ENCODE measurements around the gene TMEM154.

Gene TMEM154

GRCh38 chr4:152691761-152692160 lies 12.0 kb upstream of the TMEM154 start:
- no peak for DNase-seq

DNA sequence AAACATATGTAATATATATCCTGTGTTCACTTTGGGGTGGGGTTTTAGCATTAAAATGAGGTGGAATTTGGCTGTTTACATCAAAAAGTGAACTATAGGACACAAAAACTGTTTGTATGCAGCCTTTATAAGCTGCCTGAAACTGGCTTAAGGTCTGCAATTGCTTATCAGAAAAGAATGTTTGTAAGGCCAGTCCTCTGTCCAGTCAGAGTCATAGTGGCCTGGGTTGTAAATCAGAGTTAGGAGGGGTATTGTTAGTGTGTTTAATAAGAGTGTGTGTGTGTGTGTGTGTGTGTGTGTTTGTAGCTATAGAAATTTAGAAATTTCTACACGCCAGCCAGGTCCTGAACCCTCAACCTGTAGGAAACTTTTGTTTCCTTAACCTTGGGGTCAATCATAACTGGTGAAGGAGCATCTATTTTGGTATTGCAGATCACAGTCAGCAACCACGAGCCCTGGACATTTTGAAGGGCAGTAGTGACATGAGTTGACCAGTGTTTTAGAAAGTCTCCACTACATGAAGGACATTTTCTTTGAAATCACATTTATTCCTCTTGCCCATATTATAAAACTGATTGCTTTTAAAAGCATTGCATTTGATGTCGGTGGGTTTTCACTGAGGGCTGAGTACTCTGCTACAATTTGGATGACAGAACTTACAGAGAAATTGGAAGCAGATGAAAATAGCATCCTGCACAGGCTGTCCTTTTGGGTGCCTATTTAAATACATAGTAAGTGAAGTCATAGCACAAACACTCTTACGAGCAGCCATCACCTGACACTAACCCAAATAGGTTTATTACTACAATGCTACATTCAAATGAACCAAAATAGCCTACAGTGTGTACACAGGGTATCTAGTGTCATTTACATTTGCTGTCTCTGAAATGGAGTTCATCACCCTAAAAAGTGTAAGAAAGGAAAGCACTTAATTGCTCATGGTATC lies 11.2 kb upstream of the TMEM154 start:
- no peak for DNase-seq

DNA sequence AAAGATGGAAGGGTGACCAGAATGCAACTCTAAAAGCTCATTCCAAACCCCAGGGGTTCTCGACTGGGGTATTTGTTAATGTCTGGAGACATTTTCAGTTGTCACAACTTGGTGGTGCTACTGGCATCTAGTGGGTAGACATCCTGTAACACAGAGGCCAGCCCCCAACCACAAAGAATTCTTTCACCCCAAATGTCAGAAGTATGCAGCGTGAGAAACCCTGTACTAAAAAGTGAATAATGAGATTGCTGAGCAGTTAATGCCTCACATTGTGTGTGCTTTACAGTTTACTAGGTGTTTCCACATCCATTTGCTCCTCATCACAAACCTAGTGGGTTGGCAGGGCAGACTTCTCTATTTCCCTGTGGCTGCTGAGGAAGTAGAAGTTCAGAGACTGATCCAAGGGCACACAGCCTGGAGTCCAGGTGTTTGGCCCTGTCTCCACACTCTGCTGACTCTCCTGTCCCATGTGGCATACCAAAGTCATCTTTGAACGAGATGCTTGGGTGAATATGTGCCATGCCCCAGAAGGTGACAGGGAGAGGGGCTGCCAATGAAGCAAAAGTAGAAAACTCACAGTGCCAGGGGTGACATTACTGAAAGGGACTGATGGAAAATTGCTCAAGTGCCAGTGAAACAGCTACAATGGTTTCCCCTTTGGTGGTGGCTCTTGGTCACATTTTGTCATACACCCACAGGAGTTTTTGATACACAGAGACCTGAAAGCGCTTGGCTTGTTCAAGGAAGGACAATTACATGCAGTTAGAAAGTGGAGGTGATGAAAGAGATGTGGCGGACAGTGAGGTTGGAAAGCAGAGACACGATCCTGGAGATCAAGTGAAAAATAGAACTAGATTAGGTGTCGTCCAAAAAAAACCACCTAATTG lies 10.1 kb upstream of the TMEM154 start:
- DNase-seq, result no peak

GRCh38 chr4:152687974-152688599 lies 8.3 kb upstream of the TMEM154 start:
- no peak for DNase-seq

GRCh38 chr4:152686452-152687013 lies 6.7 kb upstream of the TMEM154 start:
- no peak for DNase-seq

DNA sequence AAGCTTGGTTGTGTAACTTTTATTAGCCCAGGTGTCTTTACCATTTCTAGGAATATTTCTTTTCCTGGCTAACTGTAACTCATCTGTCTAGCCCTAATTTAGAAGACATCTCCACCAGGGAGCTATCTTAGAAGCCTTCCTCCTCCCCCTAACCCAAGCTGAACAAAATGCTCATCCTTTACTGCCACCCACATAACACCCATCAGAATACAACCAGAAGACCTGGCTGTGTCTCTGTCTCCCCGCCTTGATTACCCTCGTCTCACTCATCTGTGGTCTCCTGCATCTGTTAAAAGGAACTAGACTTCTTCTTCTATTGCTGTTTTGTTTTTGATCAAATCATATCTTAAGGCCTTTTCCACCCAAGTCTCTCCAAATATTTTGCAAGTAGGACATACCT lies 4.8 kb upstream of the TMEM154 start:
- DNase-seq, result no peak

GRCh38 chr4:152684007-152684406 lies 4.2 kb upstream of the TMEM154 start:
- DNase-seq, result no peak

- no peak for DNase-seq
Observed at GRCh38 chr4:152682143-152682941, 2.5 kb upstream of the TMEM154 start.

- no peak for DNase-seq
Observed at GRCh38 chr4:152680988-152681603, 1.3 kb upstream of the TMEM154 start.

DNA sequence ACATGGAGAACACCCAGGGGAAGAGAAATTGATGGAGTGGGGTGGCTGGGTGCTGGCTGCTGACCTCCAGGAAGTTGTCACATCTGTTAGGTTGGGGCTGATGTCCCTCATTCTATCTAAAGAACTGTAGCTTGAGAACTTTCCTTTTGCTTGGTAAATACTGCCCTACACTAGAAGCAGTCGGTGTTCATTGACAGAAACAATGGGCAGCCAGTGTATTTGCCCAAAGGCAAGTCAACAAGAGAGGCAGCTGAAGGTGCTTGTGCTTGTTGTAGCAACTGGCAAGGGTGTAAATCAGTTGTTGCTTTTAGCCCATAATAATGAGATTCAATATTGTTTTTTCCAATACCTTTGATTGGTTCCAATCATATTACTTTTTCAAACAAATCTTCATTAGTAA lies 956 bp downstream of the TMEM154 start:
- DNase-seq, result no peak

GRCh38 chr4:152677117-152677516 lies 2.7 kb downstream of the TMEM154 start:
- DNase-seq, result no peak

GRCh38 chr4:152676052-152676854 lies 3.5 kb downstream of the TMEM154 start:
- DNase-seq, result no peak

- no peak for DNase-seq
Observed at GRCh38 chr4:152674359-152674758, 5.4 kb downstream of the TMEM154 start.

- DNase-seq, result no peak
Observed at GRCh38 chr4:152673489-152673888, 6.3 kb downstream of the TMEM154 start.

DNA sequence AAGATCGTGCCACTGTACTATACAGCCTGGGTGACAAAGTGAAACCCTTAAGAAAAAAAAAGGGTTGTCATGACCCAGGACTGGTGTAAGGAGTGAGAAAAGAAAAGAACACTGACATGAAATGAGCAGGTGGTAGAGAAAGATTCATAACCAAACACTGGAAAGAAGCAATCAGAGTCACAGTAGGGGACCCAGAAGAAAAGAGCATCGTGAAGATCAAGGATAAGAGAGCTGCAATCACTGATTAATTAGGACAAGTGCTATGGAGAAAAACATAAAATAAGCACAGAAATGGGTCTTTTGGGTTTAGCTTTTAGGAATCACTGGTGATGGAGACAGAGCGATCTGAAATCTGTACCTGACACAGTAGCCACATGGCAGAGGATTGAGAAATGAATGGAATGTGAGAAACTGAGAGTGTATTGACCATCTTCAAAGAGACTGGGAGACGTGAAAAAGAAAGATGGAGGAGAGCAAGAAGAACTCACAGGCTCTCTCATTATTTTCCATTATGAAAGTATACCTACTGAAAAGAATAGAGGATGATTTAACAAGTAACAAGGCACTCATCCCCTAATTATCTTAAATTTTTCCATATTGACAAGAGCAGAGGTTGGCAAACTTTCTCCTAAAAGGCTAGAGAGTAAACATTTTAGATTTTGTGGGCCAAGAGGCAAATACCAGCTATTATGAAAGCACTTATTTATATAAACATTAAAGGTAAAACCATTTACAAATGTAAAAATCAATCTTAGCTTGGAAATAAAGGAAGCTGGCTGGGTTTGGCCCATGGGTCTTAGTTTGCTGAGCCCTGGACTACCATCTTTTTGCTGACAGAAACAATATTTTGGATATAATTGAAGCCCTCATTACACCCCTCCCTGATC lies 7.3 kb downstream of the TMEM154 start:
- no peak for DNase-seq

DNA sequence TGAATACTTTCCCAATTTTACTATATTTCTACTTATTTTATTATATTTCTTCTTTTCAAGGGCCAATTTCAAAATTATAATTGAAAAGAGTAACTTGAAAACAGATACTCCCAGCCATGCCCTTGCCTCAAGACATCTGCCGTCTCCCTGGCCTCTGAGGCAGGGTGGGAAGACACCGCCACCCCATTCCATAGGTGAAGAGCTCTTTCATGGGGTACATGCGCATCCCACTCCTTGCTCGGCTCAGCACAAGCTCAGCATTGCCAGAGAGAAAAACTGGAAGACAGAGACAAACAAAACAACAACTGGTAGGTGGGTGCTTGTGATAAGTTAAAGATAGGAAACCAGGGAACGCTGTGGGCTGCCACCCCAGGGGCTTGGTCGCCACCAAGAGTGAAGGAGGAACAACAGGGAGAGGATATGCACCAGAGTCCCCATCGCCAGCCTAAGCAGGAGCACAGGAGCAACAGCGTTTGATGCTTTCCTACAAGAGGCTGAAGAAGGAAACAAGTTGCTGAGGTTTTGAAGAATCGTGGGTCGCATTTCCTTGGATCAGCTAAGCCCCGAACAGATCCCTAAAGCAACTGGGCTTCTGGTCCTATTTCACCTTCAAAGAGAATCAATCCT lies 11.3 kb downstream of the TMEM154 start:
- no peak for DNase-seq

GRCh38 chr4:152667781-152668180 lies 12.0 kb downstream of the TMEM154 start:
- DNase-seq, result no peak

DNA sequence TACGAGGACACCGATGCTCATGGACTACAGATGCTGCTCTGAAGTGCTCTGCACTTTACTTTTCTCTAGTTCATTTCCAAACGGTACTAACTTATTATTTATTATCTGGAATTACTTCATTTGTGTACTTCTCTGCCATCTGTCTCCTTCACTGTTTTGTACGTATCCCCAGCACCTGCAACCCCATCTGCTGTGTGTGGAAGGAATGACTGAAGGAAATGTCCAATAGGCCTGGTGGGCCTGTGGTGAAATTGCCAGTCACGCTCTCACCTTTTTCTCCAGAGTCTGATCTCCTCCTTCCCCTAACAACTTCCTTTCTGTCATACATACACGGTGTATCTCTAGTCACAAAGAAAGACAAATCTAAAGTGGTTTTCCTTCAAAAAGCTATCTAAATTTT lies 12.9 kb downstream of the TMEM154 start:
- DNase-seq, result no peak
